TTC549 (cell line): ENCODE data around the gene SHISA6.

ENCODE experiments used
- FAIRE-seq: peaks from 2 replicates; lab custom pipeline; 2012; peaks lifted over from hg19 to GRCh38; lab: Jason Lieb, UNC

SHISA6 gene

DNA sequence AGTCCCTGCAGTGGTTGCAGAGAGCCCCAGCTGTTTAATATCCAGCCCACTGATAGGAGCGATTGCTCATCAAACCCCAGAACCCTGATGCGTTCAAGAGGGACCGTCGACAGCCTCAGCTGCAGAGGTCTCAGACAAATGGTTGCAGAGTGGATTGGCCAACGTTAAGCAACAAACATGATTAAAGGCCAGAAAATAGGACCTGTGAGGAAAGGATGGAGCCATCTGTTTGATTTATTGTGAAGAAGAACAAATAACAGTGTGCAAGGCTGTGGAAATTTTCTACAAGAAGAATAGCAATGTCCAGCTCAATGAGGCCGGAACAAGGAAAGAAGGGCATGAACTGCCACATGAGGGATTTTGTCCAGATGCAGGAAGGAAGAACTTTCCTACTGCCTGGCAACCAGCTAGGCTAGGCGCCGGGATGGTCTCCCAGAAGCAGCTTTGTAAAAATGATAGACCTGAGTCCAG lies 218.9 kb downstream of the SHISA6 start:
- FAIRE-seq: no peak

DNA sequence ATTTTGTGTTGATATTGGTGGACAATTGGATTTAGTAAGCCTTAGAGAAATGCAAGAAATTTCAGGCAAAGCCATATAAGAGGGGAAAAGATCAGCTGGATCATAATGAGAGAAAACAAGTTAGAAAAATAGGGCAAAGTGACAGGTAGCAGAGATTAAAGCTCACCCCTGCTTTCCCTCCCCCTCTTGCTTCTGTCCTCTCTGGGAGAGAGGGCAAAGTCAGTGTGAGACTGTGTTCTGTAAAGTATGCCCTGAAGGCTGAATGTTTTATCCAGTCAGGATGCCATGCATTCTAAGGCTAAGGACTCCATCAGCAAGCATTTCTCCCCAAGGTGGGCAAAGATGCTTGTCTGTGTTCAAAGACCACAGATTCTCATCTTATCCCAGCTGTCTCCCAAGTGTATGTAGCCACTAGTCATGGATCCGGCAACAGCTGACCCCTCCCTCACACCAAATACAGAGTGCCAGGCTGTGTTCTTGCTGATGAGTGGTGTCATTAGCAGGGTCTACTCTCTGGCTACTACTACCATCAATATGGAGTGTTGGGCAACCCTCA lies 221.1 kb downstream of the SHISA6 start:
- no peak for FAIRE-seq

DNA sequence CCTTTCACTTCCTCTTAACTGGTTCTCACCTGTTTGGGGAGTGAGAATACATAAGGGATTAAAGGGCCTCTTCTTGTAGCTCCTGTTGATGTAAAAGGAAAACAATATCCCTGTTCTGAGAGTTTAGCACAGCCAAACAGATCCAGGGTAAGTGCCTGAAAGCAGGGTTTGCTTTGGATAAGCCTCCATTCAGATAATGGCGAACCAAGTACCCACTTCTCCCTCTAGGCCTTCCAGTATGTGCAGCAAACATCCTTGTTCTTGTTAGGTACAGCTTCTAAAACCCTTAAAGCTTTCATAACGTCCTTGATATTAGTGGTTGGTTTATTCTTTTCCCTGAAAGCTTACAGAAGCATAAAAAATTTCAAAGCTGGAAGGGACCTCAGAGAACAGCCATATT lies 226.6 kb downstream of the SHISA6 start:
- no peak for FAIRE-seq

DNA sequence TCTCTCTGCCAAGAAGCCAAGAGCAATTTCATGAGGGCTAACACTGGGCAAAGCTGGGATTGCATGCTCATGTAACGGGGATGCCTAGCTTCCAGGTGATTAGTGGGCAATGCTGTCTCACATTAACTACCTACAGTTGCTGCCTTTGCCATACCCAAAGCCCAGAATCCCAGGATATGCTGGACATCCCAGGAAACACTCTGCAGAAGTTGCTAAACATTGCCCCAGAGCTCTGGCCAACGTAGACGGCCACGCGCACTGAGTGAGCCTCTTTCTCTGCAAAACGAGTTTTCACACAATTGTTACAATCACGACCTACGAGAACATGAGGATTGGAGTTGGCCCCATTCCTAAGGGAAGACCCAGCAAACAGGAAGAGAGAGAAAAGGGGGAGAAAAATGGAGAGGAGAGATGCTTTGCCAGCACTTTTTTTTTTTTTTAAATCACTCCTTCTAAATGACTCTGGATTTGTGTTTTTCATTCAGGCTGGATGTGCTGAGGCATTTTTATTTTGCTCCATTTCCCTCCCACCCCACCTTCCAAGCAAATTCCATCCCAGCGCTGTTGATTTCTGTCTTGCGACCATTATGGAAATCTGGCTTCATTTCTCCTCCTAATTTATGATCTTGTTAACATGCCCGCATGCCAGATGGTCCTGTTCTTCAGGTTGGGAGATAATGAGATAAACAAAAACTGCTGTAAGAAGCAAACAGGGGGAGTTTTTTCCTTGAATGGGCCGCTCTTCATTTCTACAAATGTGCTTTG lies 244.5 kb downstream of the SHISA6 start:
- FAIRE-seq: no peak

DNA sequence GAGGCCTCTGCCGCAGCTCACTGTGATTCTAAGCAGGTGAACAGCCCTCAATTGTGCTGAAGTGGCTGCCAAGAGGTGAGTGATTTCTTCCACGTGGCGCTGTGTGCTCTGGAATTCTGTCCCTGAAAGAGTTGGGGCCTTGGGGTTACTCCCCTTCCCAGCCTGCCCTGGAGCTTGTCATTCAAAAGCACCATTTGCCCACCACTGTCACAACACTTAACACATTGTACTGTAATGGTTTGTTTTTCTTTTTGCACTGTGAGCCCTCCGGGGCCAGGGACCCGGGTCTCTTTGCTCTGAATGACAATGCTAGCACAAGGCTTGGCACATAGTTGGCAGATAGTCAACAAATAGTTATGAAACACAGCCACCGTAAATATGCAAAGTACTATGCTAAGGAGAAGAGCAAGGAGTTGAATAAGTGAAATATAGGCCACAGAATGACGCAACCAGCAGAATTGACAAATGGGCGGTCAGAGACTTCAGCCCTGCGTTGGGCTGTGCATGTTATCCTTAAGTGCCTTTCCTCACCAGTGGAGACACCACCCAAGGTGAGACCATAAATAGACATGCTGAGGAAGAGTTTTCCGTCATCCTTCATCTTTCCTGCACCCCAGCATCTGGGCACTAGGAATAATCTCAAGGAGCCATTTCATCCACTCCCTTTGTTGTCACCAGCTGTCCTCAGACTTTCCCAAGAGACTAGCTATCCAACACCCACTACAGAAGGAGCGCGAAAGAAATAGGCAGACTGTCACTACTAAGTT lies 245.3 kb downstream of the SHISA6 start:
- FAIRE-seq: no peak

DNA sequence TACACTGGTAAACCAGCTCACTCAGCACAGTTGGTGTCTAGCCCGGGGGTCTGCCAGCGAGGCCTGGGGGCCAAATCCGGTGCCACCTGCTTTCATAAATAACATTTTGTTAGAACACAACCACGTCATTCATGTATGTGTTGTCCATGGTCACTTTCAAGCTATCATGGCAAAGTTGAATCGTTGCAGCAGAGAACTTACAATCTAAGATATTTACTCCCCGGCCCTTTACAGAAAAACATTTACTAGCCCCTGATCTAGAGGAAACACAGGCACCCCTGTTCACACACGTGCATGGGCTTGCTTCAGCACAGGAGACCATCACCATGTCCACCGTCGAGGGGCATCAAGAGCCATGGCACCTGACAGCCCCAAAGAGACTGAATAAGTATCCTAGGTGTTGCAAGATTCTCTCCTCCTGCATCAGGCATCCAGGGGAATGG lies 245.9 kb downstream of the SHISA6 start:
- FAIRE-seq: no peak

DNA sequence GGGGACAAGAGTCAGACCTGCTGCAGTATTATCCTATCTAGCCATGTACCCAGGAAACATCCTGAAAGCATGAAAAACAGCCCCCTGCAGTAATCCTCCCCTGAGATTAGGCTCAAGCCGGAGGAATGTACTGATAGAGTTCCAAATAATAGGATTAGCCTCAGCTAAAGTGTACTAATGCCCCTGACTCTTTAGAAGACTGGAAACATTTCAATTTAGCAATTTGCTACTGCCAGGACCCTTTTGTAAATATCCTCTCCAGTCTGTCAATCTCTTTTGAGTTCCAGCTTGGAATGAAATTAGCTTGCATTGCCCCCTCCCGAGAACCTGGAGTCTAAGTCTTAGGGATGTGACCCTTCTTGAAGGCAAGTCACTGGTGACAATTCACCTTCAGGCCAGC lies 246.5 kb downstream of the SHISA6 start:
- FAIRE-seq: no peak

DNA sequence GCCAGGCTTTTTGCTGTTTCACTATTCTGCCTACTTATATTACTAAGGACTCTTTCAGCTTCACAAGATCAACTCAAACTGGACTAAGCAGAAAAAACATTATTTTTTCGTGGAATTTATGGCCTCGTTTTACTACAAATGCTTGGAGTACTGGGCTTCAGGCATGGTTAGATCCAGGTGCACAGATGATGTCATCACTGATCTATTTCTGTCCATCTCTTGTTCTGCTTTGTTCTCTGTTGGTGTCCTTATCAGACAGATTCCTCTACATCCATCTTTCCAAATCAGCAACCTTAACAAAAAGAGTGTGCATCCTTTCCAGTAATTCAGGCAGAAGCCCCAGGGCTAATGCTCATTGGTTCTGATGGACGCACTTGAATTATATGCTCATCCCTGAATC lies 247.4 kb downstream of the SHISA6 start:
- FAIRE-seq: no peak

DNA sequence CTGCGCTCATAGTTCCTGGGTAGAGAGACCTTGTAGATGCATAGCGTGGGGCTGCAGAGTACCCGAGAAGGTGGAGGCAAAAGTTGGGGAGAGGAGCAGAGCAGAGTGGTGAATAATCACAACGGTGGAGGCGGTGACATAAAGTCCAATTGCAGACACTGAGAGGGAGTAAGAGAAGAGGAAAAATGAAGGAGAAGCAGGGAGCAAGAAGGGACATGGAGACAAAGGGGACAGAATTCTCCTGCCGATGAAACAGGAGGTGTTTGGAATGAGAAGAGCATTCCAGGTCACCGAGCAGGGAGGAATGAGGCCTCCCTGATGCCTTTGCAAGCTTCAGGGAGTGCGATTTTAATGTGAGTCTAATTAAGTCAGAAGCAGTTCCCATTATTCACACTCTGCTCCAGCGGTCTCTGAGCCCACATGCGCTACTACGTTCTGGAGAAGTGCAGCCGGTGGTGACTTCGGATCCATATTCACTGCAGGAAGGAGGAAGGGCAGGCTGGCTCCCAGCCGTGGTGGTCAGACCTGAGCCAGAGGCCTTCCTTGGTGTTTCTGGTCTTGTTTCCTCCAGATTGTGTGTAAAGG lies 249.2 kb downstream of the SHISA6 start:
- no peak for FAIRE-seq

DNA sequence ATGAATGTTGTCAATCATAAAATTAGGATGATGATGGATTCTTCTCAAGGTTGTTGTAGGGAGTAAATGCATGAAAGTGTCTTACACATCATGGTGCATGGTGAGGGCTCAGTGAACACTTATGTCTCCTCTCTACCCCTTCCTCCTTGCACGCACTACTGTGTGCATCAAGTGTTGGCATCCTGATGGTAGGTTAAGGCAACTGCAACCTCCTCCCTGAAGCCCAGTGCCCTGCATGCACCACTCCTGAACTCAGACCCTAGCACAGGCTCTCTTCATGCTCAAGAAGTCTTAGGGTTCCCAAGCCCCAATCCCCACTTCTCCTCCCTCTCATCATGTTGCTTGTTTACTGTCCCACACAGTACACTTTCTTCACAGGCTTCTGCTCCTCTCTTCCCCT lies 251.5 kb downstream of the SHISA6 start:
- FAIRE-seq: no peak

DNA sequence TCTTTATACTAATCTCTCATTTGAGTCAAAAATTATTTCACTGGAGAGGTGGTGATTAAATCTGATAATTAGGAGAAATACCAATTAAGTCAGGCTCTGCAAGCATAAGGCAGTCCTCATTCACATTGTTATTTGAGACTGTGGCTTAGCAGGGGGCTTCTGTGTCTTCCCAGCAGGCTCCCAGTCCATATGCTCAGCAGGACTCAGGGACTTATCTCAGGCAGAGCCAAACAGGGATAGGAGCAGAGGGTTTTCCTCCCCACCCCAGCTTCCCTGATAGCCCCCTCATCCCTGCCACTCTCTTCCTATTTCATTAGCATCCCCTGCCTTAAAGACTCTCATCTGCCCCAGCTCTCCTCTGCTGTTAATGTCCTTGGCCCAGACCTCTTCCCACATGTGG lies 252.9 kb downstream of the SHISA6 start:
- FAIRE-seq: no peak

DNA sequence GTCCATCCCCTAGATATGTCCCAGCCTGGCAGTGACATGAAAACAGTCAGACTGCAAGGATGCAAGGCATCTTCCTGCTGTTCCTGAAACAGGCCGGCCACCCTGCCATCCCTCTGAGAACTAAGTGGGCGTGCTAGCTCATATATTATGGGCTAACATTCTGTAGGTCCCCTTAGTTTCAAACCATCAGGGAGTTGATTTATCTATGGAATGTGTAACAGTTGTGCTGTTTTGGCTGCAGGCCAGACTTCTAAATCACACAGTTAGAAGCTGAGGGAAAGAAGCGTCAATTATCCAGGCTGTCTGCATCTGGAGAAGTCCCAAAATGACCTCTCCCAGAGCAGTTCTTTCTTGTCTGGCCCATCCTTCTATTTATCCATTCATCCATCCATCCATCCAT lies 254.6 kb downstream of the SHISA6 start:
- FAIRE-seq: no peak

DNA sequence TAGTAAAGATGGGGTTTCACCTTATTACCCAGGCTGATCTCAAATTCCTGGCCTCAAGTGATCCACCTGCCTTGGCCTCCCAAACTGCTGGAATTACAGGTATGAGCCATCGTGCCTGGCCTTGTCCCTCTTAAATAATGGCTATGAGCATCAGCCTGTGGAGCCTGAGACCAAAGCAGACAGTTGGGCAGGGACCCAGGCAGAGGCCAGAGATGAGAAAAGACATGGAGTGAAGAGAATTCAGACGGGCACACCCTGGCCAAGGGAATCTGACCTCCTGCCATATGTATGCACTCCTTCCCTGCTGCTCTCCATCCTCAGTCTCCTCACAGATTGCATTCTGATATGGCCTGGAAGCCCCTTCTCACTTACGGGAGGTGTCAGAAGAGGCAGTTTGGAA lies 258.9 kb downstream of the SHISA6 start:
- no peak for FAIRE-seq

DNA sequence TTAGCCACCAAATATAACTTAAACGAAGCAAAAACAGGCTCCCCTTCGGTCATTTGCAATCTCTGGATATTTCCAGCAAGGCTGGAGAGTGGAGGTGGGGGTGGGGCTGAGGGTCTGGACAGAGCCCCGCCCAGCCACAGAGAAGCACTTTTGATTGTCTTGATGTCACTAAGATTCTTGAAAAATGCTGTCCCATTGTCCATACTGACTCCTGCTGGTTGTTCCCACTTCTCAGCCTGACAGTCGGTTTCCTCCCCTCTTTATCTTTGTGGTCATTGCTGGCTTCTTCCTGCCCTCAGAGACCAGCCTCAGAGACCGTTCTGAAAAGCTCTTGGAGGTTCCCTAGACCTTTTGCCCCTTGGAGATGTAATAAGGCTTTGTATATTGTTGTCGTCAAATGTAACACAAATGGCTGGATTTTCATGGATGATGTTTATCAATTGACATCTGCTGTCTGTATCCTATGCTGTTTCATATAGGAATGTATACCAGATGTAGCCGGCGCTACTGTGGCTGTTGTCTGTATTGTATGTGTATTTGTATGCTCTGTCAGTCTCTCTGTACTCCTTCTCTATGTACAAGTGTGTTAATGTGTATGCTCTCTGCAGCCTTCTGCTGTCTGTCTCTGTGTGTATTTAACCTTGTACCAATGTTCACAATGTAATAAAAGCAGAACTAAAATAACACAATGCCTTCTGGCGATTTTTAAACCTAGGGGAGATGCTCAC lies 262.5 kb downstream of the SHISA6 start:
- FAIRE-seq: no peak

DNA sequence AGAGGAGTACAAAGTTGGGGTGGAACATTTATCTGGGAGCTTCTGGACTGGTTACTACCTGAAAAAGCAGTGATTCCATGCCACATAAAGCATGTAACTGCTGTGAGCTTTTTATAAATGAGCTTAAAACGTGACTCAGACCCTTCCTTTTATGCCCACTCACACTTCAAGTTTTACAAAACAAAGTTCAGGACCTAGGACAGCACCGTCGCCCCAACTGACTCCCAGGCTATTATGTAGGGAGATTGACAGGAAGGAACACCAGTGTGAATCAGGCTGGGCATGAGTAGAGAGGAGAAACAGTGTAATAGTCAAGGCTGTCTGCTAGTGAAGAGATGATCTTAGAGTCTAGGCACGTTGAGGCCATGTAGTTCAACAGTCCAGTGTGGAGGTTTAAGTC lies 265.6 kb downstream of the SHISA6 start:
- no peak for FAIRE-seq

DNA sequence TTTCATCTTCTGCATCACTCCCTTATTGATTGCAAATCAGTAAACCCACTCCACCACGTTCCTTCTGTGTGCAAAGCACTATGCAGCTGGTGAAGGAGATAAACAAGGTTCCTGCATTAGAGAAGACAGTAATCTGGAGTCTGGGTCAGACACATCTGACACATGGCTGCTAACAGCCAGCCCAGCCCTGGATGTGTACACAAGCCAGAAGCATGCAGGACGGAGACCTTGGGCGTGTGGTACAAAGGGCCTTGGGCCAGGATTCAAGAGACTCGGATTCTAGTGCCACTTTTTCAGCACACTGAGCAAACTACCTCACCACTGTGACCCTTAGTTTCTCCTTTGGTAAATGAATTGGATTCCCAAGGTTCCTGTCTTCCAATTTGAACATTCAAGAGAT lies 270.7 kb downstream of the SHISA6 start:
- no peak for FAIRE-seq

DNA sequence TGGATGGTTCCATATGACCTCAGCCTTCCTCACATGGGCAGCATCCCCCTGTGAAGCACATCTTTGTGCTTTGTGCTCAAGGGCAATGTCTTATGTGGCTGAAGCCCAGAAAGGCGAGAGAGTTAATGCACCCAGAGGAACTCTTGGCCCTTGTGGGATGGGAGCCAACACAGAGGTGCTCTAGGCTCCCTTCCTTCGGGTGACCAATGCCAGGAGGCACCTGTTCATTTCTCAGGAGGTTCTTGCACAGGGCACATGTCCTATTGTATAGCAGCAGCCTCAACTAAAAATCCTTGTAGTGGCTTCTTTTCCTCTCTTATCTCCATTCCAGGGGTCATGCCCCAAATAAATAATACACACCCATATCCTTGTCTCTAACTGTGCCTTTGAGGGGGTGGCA lies 273.6 kb downstream of the SHISA6 start:
- FAIRE-seq: no peak

DNA sequence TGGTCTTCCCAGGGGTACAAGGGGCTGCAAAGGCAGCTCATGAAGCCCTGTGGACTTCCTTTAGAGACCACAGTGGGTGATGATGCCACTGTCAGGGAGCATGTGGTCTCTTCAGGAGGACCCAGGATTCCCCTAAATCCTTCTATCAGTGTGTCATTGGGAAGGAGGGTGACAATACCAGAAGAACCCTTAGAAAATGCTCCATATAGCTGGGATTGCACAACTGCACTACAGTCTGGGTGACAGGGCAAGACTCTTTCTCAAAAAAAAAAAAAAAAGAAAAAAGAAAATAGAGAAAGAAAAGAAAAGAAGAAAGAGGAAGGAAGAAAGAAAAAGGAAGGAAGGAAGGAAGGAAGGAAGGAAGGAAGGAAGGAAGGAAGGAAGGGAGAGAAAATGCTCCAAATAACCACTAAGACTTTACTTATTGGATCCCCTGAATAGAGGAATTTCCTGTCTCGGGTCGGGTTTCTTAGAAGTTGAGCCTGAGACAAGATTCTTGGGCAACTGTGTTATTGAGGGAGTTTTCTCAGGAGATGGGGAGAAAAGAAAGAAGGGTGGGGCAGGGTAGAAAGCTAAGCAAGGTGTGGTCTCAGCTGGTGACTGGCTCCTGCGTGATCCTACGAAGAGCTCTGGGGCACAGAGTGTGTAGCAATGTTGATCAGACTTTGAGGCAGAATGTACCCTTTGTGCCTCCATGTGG lies 274.1 kb downstream of the SHISA6 start:
- FAIRE-seq: no peak

DNA sequence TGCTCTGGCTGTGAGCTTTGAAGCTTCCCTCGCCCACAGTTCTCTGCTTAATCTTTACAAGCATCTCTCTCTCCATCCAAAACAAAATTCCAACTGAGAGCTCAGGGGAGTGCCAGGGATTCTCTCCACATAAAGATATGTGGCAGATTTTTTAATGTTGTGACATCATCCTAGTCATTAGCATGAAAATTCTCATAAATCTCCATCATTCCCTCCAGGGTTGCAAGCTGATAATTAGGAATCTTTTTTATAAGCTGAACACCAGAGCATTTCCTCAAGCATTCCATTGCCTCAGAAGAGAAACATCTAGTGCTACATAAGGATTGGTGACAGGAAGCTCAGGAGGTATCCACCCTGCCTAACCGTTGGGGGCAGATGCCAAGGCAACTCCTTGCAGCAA lies 274.9 kb downstream of the SHISA6 start:
- FAIRE-seq: no peak

DNA sequence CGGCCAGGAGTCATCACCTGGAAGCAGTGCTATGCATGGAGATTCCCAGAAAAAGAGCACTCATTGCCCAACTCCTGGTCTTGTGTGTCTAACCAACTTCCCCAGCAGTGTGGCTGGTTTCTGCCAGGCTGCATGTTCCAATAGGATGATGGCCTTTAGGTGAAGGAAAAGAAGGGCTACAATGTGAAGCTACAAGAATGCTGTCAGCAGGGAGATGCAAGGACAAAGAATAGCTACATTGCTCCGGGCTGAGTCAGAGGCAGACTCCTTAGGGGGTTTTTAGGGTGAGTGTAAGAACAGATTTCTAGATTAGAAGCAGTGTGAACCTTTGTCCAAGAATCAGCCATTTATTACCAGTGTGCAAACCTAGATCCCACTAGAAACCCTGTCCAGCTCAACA lies 294.2 kb downstream of the SHISA6 start:
- no peak for FAIRE-seq

DNA sequence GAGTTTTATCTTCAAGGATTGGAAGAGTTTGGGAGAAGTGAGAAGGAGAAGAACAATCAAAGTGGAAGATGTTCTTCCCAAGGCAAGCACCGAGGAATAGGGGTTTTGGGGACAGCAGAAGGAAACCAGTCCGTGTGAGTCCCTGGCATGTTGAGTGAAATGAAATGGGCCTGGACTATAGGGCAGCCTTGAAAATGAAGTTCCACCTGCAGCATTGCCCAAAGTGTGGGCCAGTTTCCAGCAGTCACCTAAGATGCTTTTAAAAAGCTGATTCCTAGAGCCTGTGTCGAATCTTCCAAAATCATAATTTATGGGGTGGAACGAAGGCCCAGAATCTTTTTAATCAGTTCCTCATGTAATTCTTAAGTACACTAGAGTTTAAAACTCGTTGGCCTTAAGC lies 297.4 kb downstream of the SHISA6 start:
- FAIRE-seq: no peak

DNA sequence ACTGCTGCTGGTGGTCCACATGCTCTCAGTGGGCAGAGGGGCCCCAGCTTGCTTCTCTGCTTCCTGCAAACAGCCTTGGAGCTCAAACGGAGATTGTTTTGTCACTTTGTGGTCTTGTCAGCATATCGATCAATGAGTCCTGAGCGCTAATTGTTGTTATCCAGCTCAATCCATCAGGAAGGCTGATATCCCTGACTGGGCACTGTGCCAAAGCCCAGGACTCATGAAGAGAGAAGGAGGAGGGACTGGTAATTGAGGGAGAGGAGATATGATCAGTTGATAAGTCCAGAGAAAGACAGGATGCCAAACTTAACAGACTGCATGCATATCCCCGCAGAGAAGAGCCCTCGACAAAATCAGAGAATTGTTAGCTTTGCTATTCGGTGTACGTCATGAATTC lies 298.6 kb downstream of the SHISA6 start:
- no peak for FAIRE-seq
